ENCODE results near the gene ALDH1L1. TPM values are rescaled to one million over a fixed set of nuclear protein-coding genes. Genes with fewer than 3 reads are reported as not detected.

ALDH1L1 gene
- total and polyA plus RNA-seq, 2 experiments from 2014 or later: 1.0 to 1.3 TPM

DNA sequence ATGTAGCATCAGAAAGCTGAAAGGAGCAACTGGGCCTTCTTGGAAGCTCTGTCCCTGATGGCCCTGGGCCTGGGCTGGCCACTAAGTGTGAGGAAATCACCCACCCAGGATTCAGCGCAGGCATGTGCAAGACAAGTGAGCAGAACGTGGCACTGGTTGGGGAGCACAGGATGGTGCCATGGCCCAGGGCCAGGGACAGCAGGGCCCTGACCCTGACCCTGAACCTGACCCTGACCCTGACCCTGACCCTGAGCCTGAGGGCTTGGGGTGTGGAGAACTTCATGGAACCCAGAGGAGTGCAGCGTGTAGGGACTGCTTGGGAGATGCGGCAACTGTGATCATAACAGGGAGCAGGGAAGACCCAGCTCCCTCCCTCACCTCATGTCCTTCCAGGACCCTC, 5.9 kb upstream of the ALDH1L1 start:
- Mint-ChIP-seq H3K27ac (no peak overlapping the region), H3K9me3 (peaks cover 4% of the 10 kb centered on the region; the same call in 1 of the 3 replicates), H3K4me1 (peaks cover 3% of the 10 kb centered on the region; the same call in 2 of the 3 replicates), H3K36me3 (ENCODE audit: low read depth) (no peaks in the 10 kb centered on the region; the same call in 2 of the 3 replicates), H3K27me3 (ENCODE audit: insufficient read depth, low read depth, poor library complexity) (peaks cover 6% of the 10 kb centered on the region), H3K4me3 (no peak overlapping the region)
- Histone ChIP-seq H4K20me1 (replicated peaks; ENCODE audit: insufficient read depth) (no peaks in the 10 kb centered on the region), H3K4me1 (ENCODE audit: insufficient read depth) (no peaks in the 10 kb centered on the region), H3F3A (replicated peaks; ENCODE audit: low read depth) (no peaks in the 10 kb centered on the region), H3K9me2 (ENCODE audit: insufficient read depth) (no peaks in the 10 kb centered on the region; the same call in 1 of the 2 replicates), H2AFZ (no peak overlapping the region), H3K79me2 (replicated peaks; ENCODE audit: insufficient read depth) (no peaks in the 10 kb centered on the region), H3K4me2 (no peak overlapping the region), H3K4me3 (no peak overlapping the region), H3K27me3 (ENCODE audit: insufficient read depth) (peaks cover 19% of the 10 kb centered on the region), H3K27ac (ENCODE audit: low read depth) (no peak overlapping the region), H3K36me3 (ENCODE audit: insufficient read depth) (no peaks in the 10 kb centered on the region)
- DNase-seq (ENCODE audit: low spot score): no peak
- TF ChIP-seq JUNB (IDR thresholded peaks at IDR 0.05; ENCODE audit: unreplicated experiment) (no peak), CREB1 (CRISPR knock-in tag; IDR thresholded peaks at IDR 0.05; ENCODE audit: low read depth) (no peak), STAT1 (IDR thresholded peaks at IDR 0.05; ENCODE audit: unreplicated experiment) (no peak), NANOG (IDR thresholded peaks at IDR 0.05; ENCODE audit: borderline replicate concordance) (no peak), EZH2 (IDR thresholded peaks at IDR 0.05; ENCODE audit: low read depth, unreplicated experiment) (no peak), ZNF331 (CRISPR knock-in tag; IDR thresholded peaks at IDR 0.05; ENCODE audit: low read depth) (no peak), POLR2AphosphoS5 (IDR thresholded peaks at IDR 0.05; ENCODE audit: low read depth) (no peak), ZNF114 (CRISPR knock-in tag; IDR thresholded peaks at IDR 0.05) (no peak), EZH2phosphoT487 (IDR thresholded peaks at IDR 0.05; ENCODE audit: unreplicated experiment) (no peak)
- TF ChIP-seq, protein P1, sequence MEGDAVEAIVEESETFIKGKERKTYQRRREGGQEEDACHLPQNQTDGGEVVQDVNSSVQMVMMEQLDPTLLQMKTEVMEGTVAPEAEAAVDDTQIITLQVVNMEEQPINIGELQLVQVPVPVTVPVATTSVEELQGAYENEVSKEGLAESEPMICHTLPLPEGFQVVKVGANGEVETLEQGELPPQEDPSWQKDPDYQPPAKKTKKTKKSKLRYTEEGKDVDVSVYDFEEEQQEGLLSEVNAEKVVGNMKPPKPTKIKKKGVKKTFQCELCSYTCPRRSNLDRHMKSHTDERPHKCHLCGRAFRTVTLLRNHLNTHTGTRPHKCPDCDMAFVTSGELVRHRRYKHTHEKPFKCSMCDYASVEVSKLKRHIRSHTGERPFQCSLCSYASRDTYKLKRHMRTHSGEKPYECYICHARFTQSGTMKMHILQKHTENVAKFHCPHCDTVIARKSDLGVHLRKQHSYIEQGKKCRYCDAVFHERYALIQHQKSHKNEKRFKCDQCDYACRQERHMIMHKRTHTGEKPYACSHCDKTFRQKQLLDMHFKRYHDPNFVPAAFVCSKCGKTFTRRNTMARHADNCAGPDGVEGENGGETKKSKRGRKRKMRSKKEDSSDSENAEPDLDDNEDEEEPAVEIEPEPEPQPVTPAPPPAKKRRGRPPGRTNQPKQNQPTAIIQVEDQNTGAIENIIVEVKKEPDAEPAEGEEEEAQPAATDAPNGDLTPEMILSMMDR (conservative IDR thresholded peaks at IDR 0.05; ENCODE audit: low read depth in 2 of 2): no peak
- TF ChIP-seq, protein P2, sequence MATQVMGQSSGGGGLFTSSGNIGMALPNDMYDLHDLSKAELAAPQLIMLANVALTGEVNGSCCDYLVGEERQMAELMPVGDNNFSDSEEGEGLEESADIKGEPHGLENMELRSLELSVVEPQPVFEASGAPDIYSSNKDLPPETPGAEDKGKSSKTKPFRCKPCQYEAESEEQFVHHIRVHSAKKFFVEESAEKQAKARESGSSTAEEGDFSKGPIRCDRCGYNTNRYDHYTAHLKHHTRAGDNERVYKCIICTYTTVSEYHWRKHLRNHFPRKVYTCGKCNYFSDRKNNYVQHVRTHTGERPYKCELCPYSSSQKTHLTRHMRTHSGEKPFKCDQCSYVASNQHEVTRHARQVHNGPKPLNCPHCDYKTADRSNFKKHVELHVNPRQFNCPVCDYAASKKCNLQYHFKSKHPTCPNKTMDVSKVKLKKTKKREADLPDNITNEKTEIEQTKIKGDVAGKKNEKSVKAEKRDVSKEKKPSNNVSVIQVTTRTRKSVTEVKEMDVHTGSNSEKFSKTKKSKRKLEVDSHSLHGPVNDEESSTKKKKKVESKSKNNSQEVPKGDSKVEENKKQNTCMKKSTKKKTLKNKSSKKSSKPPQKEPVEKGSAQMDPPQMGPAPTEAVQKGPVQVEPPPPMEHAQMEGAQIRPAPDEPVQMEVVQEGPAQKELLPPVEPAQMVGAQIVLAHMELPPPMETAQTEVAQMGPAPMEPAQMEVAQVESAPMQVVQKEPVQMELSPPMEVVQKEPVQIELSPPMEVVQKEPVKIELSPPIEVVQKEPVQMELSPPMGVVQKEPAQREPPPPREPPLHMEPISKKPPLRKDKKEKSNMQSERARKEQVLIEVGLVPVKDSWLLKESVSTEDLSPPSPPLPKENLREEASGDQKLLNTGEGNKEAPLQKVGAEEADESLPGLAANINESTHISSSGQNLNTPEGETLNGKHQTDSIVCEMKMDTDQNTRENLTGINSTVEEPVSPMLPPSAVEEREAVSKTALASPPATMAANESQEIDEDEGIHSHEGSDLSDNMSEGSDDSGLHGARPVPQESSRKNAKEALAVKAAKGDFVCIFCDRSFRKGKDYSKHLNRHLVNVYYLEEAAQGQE (IDR thresholded peaks at IDR 0.05; ENCODE audit: unreplicated experiment): no peak
- TF ChIP-seq, protein P3, sequence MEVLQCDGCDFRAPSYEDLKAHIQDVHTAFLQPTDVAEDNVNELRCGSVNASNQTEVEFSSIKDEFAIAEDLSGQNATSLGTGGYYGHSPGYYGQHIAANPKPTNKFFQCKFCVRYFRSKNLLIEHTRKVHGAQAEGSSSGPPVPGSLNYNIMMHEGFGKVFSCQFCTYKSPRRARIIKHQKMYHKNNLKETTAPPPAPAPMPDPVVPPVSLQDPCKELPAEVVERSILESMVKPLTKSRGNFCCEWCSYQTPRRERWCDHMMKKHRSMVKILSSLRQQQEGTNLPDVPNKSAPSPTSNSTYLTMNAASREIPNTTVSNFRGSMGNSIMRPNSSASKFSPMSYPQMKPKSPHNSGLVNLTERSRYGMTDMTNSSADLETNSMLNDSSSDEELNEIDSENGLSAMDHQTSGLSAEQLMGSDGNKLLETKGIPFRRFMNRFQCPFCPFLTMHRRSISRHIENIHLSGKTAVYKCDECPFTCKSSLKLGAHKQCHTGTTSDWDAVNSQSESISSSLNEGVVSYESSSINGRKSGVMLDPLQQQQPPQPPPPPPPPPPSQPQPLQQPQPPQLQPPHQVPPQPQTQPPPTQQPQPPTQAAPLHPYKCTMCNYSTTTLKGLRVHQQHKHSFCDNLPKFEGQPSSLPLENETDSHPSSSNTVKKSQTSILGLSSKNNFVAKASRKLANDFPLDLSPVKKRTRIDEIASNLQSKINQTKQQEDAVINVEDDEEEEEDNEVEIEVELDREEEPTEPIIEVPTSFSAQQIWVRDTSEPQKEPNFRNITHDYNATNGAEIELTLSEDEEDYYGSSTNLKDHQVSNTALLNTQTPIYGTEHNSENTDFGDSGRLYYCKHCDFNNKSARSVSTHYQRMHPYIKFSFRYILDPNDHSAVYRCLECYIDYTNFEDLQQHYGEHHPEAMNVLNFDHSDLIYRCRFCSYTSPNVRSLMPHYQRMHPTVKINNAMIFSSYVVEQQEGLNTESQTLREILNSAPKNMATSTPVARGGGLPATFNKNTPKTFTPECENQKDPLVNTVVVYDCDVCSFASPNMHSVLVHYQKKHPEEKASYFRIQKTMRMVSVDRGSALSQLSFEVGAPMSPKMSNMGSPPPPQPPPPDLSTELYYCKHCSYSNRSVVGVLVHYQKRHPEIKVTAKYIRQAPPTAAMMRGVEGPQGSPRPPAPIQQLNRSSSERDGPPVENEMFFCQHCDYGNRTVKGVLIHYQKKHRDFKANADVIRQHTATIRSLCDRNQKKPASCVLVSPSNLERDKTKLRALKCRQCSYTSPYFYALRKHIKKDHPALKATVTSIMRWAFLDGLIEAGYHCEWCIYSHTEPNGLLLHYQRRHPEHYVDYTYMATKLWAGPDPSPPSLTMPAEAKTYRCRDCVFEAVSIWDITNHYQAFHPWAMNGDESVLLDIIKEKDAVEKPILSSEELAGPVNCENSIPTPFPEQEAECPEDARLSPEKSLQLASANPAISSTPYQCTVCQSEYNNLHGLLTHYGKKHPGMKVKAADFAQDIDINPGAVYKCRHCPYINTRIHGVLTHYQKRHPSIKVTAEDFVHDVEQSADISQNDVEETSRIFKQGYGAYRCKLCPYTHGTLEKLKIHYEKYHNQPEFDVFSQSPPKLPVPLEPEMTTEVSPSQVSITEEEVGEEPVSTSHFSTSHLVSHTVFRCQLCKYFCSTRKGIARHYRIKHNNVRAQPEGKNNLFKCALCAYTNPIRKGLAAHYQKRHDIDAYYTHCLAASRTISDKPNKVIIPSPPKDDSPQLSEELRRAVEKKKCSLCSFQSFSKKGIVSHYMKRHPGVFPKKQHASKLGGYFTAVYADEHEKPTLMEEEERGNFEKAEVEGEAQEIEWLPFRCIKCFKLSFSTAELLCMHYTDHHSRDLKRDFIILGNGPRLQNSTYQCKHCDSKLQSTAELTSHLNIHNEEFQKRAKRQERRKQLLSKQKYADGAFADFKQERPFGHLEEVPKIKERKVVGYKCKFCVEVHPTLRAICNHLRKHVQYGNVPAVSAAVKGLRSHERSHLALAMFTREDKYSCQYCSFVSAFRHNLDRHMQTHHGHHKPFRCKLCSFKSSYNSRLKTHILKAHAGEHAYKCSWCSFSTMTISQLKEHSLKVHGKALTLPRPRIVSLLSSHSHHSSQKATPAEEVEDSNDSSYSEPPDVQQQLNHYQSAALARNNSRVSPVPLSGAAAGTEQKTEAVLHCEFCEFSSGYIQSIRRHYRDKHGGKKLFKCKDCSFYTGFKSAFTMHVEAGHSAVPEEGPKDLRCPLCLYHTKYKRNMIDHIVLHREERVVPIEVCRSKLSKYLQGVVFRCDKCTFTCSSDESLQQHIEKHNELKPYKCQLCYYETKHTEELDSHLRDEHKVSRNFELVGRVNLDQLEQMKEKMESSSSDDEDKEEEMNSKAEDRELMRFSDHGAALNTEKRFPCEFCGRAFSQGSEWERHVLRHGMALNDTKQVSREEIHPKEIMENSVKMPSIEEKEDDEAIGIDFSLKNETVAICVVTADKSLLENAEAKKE (CRISPR knock-in tag; IDR thresholded peaks at IDR 0.05): no peak
- TF ChIP-seq, protein P4, sequence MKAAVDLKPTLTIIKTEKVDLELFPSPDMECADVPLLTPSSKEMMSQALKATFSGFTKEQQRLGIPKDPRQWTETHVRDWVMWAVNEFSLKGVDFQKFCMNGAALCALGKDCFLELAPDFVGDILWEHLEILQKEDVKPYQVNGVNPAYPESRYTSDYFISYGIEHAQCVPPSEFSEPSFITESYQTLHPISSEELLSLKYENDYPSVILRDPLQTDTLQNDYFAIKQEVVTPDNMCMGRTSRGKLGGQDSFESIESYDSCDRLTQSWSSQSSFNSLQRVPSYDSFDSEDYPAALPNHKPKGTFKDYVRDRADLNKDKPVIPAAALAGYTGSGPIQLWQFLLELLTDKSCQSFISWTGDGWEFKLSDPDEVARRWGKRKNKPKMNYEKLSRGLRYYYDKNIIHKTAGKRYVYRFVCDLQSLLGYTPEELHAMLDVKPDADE (IDR thresholded peaks at IDR 0.05): no peak
- ATAC-seq: no peak
